ENCODE results near the gene ULBP1. TPM values are rescaled to one million over a fixed set of nuclear protein-coding genes. Genes with fewer than 3 reads are reported as not detected.

The ULBP1 gene
- total RNA-seq, 1 donor from 2014 or later = 2.0 TPM

GRCh38 chr6:150001295-150002008 lies 37.7 kb downstream of the ULBP1 start:
- intact Hi-C loops (cut with micrococcal nuclease) = loop anchor here (1.0 to 5.0 kb wide), 3 partner anchors 10 to 1451 kb away; partner anchors contain the start of gene RMND1

- intact Hi-C loops (cut with micrococcal nuclease) = loop anchor here (5.0 kb wide), 2 partner anchors 970 to 1450 kb away; partner anchors contain the start of gene RMND1
Measured at GRCh38 chr6:150002710-150003109, 39.0 kb downstream of the ULBP1 start.

DNA sequence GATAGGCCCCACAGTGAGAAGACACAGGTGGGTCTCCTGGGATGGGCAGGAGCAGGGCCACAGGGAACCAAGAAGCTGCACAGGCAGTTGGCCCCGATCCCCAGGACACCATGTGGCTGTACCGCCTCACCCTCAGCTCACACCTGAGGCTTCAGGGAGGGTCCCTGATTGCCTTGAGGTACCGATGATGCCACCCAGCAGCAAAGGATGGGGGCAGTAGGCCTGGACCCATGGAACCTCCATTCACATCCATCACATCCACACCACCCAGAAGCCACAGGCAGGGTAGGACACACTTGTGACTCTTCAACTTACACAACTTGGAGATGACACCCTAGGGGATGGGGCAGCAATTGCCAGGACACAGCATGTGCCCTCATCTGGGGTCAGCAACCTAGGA lies 39.9 kb downstream of the ULBP1 start:
- intact Hi-C loops (cut with micrococcal nuclease) = loop anchor here (5.0 kb wide), 2 partner anchors 971 to 1449 kb away; partner anchors contain the start of gene RMND1

DNA sequence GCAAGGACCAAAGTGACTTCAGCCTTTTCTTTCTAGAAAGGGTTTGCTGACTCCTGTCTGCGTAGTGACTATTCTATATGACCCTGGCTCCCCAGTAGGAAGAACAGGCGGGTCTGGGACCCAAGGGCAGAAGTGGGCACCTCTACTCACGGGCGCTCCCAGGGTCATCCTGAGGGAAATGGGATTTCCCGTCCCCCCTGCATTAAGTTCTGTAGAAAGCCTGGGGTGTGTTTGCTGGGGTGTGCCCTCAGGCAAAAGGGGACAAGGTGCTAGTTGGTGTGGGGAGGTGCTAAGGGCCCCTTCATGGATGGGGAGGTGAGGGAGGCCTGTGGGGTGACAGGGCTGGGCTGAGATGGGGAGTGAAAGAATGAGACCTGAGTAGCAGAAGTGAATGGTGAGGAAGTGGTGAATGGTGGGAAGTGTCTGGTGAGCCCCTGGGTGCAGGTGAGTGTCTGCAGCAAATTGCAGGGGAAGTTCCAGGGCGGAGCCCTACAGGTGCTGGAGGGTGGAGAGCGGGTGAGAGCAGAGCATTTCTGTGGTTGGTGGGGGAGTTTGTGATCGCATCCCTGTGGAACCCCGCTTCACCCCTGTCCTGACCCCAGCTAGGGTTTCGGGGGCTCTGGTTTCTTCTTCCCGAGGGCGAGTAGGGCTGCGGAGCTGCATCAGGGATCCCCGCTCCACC lies 40.5 kb downstream of the ULBP1 start:
- intact Hi-C loops (cut with micrococcal nuclease) = loop anchor here (1.0 to 5.0 kb wide), 8 partner anchors 63 to 1448 kb away; partner anchors contain the start of genes GINM1, LRP11, NUP43 and RMND1

- intact Hi-C loops (cut with micrococcal nuclease) = loop anchor here (1.0 to 5.0 kb wide), 13 partner anchors 8 to 1447 kb away; partner anchors contain the start of genes GINM1, LRP11, MTHFD1L and NUP43
Measured at GRCh38 chr6:150004783-150005717, 41.3 kb downstream of the ULBP1 start.

DNA sequence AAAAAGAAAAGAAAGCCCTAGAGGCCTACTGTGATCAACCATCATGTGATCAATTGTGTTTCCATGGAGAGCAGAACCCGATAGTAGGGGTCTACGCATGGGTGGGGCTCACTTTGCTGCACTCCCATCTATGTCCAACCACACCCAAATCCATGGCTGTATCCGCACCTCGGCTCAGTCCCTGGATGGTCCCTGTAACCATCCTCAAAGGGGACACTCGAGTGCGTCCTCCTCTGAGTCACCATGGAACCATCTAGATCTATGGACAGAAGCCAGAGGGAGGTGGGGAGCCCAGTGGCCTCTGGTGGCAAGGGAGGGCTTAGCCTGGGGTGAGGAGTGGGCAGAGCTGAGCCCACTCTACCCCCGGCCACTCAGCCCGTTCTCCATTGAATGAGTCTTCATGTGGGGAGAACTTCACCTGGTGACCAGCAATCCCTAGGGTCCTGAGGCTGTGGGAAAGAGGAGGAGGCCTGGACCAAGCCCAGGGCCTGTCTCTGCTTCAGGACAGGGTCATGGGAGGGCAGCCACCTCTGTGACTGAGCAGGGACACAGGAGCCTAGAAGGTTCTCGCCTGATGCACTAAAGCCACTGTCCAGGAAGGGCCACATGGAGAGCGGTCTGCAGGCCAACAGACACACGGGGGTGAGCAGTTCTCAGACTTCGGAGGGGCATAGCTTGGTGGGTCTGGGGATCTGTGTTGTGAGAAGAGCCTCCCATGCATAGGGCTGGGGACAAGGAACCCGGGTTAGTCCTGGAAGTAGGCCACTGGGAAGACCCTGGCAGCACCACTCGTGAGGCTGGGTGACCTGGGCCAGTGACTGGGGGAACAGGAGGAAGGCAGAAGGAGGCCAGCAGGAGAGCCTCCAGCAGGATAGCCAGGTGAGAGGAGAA lies 42.3 kb downstream of the ULBP1 start:
- intact Hi-C loops (cut with micrococcal nuclease) = loop anchor here (1.0 to 5.0 kb wide), 9 partner anchors 7 to 1385 kb away; partner anchors contain the start of genes GINM1, LRP11, MTHFD1L and ULBP1

DNA sequence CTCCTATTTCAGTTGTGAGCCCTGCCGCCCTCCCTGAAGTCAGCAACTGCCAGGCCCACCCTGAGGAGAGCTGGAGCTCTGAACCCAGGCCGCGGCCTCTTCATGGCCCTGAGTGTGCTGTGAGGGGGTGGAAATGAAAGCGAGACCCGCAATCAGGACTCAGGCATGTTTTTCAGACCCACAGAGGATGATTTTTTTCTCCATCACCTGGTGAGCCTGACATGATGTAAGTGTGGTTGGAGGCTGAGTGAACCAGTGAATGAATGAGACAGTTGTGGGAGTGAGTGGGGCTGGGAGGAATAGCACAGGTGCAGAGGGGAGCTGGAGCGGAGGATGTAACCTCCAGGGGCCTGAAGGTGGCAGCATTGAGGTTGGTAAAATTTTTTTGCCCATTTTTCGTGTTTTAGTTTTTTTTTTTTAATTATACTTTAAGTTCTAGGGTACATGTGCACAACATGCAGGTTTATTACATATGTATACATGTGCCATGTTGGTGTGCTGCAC lies 43.3 kb downstream of the ULBP1 start:
- intact Hi-C loops (cut with micrococcal nuclease) = loop anchor here (5.0 kb wide), 1 partner anchor 860 kb away; the partner anchor contains the start of gene MTHFD1L

GRCh38 chr6:150008588-150008987 lies 44.8 kb downstream of the ULBP1 start:
- intact Hi-C loops (cut with micrococcal nuclease) = loop anchor here (5.0 kb wide), 1 partner anchor 859 kb away; the partner anchor contains the start of gene MTHFD1L

DNA sequence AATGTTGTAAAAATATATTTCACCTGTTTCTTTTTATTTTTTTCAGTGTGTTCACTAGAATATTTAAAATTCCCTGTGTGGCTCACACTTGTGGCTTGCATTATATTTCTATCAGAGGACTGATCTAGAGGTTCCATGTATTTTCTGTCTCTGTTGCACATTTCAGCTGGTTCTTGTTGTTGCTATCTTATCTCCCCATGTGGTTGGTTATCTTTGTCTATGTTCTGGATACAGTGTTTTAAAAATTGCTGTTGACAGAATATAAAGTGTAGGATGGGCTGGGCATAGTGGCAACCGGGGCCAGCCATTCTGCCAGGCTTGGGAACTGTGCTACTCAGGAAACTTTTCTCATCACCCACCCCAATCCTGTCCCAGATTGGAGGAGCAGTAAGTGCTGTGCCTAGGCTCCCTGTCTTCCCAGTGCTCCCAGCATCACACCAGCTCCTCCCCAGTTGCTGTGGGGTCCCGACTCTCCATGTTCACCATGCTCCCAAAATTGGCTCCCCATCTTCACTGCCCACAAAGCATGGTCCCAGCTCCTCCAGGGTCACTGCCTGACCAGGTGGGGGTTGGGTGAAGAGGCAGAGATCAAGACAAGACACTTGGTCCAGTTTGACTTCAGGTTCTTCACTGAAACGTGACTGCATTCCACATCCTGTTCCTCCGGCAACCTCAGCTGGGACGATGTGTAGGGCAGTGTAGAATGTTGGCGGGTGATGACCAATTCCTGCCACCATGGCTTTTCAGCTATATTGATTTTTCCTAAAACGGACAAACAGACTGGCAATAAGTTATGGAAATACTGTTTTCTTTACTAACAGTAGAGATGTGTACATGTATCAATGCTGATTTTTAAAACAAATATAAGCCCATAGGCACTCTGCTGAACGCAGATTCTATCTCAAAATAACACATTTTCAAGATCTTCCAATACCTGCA lies 49.4 kb downstream of the ULBP1 start:
- intact Hi-C loops (cut with micrococcal nuclease) = loop anchor here (1.0 to 10.0 kb wide), 2 partner anchors 8 to 802 kb away; no protein-coding TSS in a partner anchor

- intact Hi-C loops (cut with micrococcal nuclease) = loop anchor here (1.0 to 10.0 kb wide), 3 partner anchors 9 to 801 kb away; no protein-coding TSS in a partner anchor
Measured at GRCh38 chr6:150013785-150014622, 50.3 kb downstream of the ULBP1 start.

DNA sequence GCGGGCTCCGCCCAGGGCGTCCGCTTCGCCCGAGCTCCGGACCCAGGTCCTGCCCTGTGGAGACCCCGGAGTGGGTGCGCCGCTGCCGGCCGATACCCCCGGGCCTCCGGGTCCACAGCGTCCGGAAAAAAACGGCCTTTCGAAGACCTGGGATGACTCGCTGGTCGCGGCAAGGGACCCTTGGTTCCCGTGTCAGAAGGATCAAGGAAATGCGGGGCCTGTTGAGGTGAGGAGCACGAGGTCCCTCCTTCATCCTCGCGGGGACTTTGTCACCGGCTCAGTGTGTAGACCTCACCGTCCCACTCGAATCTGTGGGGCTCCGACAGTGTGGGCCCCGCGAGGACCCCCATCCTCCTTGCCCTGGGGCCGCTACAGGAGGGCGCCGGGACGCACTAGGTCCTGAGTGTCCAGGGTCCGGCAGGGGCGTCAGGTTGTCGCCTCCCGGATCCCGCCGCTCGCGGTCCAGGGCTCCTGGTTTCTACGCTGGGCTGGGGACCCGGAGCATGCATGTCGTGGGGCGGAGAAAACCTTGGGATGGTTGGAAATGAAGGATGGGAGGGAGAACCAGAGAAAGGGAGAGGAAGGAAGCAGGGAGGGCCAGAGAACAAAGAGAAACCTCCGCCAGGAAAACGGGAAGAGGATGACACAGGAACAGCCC lies 51.0 kb downstream of the ULBP1 start:
- intact Hi-C loops (cut with micrococcal nuclease) = loop anchor here (1.0 to 10.0 kb wide), 3 partner anchors 58 to 800 kb away; no protein-coding TSS in a partner anchor

GRCh38 chr6:150015281-150016001 lies 51.7 kb downstream of the ULBP1 start:
- intact Hi-C loops (cut with micrococcal nuclease) = loop anchor here (5.0 to 10.0 kb wide), 2 partner anchors 293 to 799 kb away; no protein-coding TSS in a partner anchor

DNA sequence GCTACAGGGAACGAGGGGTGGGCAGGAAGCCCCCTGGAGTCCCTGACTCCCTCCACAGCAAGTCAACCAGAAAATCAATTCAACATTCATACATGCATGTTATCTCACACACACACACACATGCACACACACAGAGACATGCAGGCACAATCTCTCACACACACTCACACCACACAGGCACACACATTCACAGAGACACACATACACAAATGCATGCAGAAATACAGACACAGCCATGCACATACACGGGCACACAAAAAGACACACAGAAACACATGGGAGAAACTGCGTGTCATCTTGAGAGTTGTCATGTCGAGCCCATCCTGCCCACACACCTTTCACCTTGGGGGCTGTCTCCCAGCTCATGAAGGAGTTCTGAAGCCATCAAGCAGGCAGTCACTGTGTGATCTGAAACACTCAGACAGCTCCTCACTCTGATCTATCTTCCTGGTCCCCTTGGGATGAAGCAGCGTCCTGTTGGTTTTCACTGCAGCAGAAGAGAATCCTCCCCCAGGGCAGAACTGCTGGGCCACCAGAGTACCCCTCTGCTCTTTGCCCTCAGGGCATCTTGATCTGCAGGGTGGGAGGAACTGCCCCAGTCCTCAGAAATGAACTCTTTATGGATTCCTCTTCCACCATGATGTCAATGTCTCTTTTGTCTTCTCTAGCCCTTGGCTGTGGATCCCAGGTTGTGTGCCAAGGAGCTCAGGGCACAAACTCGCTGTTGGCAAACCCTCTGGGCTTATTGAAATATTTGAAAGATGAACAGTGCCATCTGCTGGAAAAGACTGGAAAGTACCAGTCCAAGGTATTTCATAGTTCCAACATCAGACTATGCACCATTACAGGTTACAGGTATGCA lies 52.8 kb downstream of the ULBP1 start:
- intact Hi-C loops (cut with micrococcal nuclease) = loop anchor here (1.0 to 10.0 kb wide), 5 partner anchors 82 to 798 kb away; partner anchors contain the start of gene LRP11

DNA sequence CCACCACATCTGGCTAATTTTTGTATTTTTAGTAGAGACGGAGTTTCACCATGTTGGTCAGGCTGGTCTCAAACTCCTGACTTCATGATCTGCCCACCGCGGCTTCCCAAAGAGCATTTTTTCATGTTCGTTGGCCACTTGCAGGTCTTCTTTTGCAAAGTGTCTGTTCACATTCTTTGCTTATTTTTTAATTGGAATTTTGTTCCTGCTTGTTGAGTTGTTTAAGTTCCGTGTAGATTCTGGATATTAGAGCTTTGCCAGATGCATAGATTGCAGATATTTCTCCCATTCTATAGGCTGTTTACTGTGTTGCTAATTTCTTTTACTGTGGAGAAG lies 53.4 kb downstream of the ULBP1 start:
- intact Hi-C loops (cut with micrococcal nuclease) = loop anchor here (1.0 to 10.0 kb wide), 5 partner anchors 83 to 798 kb away; partner anchors contain the start of gene LRP11

All from T-helper 1 cell treated with Interleukin-12 subunit alpha and Interleukin-12 subunit beta and Interleukin-4 antibody, amounts not matched to agents 30 ng/mL and 1 ng/mL, for 36 hours (primary cell).